DMS 273 (cell line): ENCODE measurements around the gene BCR.
"Not testable (repeated sequence)": the region's sequence is repeated elsewhere in the genome, so short reads cannot be mapped to it uniquely, and the experiment has no call there.

Experiments
- DNase-seq: peaks from one replicate; lab custom pipeline; 2025; ENCODE audit not compliant: unreplicated experiment; lab: John Stamatoyannopoulos, UW

Gene BCR

DNA sequence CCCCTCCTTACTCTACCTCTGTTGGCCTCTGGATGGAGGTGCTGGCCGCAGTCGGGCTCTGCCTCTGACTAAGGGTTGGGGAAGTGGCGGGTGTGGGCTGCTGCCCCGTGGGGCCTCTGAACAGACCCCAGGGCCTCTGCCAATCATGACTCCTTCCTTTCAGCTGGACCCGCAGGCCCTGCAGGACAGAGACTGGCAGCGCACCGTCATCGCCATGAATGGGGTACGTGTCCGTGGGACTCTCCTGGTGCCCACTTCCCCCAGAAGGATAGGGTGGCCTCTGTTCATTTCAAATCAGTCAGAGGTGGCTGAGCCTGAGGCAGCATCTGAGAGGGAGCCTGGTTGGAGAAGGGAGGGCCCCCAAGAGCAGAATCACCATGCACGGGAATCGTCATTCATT lies 129.0 kb downstream of the BCR start:
- DNase-seq: not testable (repeated sequence)

- not testable (repeated sequence) for DNase-seq
Measured at GRCh38 chr22:23310443-23311097, 130.3 kb downstream of the BCR start.

DNA sequence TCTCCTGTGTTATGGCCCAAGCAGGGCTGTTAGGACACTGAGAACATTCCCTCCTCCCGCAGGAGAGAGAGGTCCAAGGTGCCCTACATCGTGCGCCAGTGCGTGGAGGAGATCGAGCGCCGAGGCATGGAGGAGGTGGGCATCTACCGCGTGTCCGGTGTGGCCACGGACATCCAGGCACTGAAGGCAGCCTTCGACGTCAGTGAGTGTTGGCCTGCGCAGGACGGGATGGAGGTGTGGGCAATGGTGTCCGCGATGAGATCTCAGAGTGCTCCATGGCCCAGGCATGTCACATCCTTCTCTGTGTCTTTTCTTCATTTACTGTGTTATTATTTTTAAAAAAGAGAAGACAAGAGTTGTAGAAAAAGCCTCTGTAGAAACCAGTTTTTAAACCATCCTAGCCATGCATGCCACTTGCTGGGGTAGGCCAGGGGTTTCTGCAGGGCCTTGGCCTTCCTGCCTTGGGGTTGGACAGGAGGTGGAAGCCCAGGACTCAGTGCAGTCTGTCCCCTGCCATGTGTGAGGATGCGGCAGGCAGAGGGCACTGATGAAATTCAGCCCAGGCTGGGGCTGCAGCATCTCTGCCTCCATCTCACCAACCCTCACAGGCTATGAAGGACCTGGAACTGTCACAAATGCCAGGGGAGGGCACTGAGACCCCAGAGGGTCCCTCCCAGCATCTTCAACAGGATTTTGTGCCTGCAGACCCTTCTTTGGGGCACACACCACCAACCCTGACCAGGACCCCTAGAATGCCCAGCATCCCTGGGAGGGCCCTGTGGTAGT lies 131.5 kb downstream of the BCR start:
- DNase-seq: not testable (repeated sequence)

DNA sequence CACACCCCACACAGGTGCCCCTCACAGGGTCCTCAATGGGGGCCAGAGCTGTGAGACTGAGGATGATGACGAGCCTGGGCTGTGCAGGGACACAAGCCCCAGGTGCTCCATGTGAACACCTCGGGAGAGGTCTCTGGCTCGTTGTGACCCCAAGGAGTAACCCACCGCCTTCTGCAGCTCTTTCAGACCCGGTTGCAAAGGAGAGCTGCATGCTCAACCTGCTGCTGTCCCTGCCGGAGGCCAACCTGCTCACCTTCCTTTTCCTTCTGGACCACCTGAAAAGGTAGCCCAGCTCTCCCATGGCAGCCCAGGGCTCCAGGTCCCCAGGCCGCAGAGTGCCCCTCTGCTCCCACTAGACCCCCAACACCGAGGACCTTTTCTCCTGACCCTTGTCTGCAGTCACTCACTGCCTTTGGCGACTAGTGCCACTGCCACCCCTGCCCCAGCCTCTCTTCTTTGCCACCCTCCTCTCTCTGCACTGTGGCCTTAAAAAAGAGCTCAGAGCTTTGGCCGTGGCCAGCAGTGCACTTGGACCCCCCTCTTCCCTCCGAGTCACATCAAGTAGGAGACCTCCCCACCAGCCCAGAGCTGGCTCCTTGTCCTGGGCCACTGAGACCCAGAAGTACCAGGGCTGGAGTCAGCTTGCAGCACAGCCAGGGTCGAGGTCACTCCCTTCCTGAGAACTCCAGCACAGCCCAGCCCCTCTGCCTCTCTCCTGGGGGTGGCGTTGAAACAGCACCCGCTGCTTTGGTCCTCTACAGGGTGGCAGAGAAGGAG lies 133.7 kb downstream of the BCR start:
- DNase-seq: no peak

DNA sequence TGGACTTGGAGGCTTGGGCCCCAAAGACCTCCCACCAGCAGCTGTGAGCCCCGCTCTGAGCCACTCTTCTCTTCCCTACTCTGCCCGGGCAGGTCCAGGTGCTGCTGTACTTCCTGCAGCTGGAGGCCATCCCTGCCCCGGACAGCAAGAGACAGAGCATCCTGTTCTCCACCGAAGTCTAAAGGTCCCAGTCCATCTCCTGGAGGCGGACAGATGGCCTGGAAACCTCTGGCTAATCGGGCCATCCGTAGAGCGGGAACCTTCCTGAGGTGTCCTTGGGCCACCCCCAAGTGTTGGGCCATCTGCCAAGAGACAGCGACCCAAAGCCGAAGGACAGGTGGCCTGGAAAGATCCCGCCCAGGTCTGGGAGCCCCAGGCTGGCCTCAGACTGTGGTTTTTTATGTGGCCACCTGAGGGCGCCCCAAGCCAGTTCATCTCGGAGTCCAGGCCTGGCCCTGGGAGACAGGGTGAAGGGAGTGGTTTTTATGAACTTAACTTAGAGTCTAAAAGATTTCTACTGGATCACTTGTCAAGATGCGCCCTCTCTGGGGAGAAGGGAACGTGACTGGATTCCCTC lies 135.1 kb downstream of the BCR start:
- DNase-seq: peak; percentile 77

- peak; percentile 3 for DNase-seq
Measured at GRCh38 chr22:23316596-23316995, 136.3 kb downstream of the BCR start.

- not testable (repeated sequence) for DNase-seq
Measured at GRCh38 chr22:23318316-23318715, 138.0 kb downstream of the BCR start.

DNA sequence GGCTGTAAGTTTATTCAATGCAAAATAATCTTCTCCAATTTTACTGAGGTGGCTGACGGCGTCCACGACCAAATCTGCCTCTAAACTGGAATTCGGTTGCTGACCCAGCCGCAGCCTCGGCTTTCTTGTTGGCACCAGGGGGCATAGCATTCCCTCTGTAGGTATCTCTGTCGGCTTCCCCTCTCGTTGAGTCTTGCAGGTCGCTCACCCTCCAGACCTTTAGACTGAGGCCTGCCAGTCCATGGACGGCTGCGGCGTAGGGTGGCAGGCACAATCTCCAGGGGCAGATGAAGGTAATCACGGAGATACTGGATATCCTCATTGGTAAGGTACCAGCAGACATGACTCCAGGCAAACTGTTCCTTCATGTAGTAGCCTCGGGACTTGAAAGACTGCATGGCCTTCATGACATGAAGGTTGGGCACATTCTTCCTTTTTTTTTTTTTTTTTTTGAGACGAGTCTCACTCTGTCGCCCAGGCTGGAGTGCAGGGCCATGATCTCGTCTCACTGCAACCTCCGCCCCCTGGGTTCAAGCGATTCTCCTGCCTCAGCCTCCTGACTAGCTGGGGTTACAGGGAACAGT lies 142.3 kb downstream of the BCR start:
- DNase-seq: peak; percentile 10

DNA sequence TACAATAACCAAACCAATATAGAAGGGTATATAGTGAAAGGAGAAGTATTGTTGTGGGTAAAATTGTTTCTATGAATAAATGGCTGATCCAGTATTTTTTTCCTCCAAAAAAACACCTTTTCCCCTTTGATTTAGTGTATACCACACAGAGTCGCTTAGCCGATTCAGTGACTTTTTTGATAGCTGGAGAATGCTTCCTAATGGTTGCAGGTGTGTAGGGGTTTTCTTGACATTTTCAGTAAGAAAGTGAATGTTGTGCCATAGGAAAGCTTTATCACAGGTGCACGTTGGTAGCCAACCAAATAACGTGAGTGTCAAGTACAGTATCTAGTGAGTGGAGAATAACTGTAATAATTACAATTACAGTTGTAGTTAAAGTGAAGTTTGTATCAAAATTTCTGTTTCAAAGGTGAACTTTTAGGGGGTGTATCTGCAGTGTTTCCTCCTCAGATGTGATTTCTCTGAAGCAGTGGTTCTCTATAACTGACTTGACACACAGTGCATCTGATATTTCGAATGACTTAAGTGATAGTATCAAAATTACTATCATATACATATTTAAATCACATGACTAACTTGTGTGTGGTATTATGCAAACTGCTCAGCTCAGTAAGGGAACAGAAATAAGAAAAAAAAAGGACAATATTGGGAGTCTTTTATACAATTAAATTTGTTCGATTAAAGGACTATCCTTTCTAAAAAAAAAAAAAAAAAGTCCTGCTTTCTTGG lies 143.8 kb downstream of the BCR start:
- DNase-seq: not testable (repeated sequence)

DNA sequence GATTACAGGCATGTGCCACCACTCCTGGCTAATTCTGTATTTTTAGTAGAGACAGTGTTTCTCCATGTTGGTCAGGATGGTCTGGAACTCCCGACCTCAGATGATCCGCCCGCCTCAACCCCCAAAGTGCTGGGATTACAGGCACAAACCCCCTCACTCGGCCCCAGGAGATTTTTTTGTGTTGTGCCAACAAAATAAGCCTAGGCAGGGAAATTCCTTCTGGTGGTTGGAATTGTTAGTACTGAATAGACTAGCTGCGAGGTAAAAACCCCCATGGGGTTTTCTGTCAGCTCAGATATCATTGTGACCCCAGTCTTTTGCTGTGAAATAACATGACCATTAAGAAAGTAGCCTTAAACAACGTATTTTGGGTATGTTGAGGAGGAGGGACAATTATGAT lies 144.9 kb downstream of the BCR start:
- DNase-seq: no peak

GRCh38 chr22:23333822-23334221 lies 153.5 kb downstream of the BCR start:
- DNase-seq: not testable (repeated sequence)

GRCh38 chr22:23337672-23338071 lies 157.4 kb downstream of the BCR start:
- DNase-seq: not testable (repeated sequence)

GRCh38 chr22:23341942-23342695 lies 161.8 kb downstream of the BCR start:
- DNase-seq: not testable (repeated sequence)

DNA sequence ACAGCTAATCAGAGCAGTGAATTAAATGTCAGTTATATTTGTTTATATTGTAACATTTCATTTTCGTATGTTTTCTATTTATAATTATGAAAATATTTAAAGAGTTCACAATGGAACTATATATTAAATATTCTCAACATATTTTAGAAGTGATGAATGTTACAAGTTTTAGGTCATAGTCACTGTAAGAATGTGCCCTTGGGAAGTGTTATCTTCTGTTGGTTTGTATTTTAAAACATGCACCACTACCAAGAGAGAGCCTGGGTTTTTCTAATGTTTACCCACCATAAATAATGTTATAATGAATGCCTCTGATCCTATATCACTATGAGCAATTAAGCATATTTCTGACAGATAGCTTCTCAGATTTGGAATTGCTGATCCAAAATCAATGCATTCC lies 171.0 kb downstream of the BCR start:
- DNase-seq: no peak

DNA sequence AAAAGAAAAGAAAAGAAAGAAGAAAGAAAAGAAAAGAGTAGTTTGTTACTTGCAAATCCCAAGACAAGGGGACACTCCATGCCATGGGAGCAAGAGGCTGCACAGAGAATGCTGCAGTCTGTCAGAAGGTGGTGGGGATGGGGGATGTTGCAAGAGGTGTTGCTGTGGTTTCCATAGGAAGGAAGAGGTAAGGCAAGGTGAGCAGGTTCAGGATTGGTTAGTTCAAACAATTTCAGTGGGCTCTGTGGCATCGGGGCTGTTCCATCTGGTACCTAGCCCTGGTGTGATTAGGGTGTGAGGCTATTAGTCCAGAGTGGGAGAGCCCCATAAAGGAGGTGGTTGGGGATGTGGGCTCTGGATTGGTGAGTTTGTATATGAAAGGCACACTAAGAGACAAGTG lies 172.7 kb downstream of the BCR start:
- DNase-seq: no peak

GRCh38 chr22:23353696-23354095 lies 173.4 kb downstream of the BCR start:
- DNase-seq: no peak

- DNase-seq: no peak
Measured at GRCh38 chr22:23356094-23356493, 175.8 kb downstream of the BCR start.

- no peak for DNase-seq
Measured at GRCh38 chr22:23357053-23357452, 176.7 kb downstream of the BCR start.

DNA sequence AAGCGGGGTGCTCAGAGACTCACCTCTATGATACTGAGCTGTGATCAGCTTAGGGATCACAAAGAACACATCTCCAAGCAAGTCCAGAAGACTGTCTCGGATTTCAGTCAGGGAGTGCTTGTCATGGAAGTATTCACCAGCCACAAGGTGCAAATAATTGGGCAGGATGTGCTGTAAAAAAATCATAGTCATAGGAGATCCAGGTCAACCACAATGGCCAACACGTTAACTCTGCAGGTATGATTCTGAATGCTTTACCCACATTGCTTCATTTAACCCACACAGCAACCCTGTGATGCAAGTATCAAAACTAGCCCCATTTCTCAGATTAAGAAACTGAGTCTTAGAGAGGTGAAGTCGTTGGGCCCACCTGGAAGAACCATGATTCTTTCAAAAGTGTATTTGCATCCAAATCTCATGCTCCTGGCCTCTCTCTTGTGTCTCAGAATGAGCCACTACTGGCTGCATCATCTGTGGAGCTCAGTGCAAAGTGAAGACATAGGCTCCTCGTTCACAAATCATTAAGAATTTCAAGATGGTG lies 179.3 kb downstream of the BCR start:
- DNase-seq: no peak
